GM13977 (cell line): Measurements from ENCODE around the gene INTS6L.

Source experiments
- DNase-seq: peaks from one replicate; pipeline ENCODE4 v3.0.0; 2012; ENCODE audit warnings: low spot score
- CTCF ChIP-seq: IDR thresholded peaks from 2 replicates; pipeline ENCODE4 v1.5.1; 2012; ENCODE audit warnings: mild to moderate bottlenecking, control low read depth; ENCODE audit not compliant: insufficient read depth; ENCODE audit errors: extremely low read depth, missing control alignments
- in situ Hi-C: fragments of 300-500 bp; cut with MboI; formaldehyde crosslinking; loops from one replicate; pipeline ENCODE4 v1.12.0; 2022; ENCODE audit warnings: low sequenced_read_pairs, low pct_unique_long_range_greater_than_20kb, mixed read lengths, inconsistent platforms; ENCODE audit not compliant: unreplicated experiment

INTS6L gene

DNA sequence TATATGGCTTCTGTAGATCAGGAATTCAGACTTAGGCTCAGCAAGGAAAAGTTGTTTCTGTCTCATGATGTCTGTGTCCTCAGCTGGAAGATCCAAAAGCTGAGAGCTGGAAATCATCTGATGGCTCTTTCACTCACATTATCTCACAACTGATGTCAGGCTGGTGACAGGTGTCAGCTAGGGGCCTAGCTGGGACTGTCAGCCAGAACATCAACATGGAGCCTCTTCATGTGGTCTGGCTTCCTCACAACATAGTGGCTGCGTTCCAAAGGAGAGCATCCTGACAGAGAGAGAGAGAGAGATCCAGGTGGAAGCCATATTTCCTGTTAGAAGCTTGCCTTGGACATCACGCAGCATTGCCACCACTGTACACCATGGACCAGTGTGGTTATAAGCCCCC is 10.6 kb upstream of the INTS6L start:
- no peak for DNase-seq
- in situ Hi-C loops, result no loop called here
- no peak for TF ChIP-seq CTCF

DNA sequence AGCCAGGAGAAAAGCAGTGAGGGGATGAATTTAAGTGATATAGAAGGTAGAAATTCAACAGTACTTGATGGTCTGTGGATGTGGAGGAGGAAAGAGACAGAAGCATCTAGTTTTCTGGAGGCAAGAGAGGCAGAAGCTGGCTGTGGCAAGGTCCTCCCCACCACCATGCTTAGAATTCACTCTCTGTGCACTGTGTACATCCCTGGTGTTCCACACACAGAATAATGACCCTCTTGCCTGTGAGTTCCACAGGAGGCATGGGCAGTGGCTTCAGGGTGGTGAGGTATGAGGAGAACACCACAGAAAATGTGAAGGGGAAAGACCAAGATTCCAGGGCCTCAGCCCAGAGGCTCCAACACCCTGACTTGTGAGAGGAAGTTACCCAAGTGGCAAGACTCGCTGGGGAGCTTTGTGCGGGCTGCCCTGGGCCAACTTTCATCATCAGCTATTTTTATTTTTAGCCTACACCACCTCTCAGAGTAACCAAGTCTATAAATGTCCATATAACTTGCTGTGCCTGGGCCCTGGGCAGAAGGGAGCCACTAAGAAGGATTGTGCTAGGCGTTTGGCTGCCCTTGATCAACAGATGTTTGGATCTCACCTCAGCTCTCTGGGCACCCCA is 7.8 kb upstream of the INTS6L start:
- DNase-seq, result no peak
- no peak for TF ChIP-seq CTCF
- in situ Hi-C loops, result no loop called here

DNA sequence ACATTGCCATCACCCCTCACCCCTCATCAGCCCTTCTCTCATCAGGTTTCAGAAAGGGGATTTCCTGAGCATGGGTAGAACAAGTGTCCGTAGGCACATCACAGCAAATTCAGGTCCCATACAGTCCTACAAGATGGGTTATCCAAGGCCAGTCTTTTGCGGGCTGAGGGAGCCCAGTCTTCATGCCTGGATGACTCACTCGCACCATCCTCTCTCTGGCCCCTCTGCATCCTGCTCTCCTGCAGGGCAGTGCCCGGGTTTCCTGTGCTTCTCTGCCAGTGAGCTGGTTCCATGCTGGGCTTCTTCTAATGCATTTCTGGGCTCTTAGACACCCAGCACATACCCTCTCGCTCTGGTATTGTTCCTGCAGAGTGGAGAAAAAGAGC is 7.3 kb upstream of the INTS6L start:
- TF ChIP-seq CTCF, result no peak
- DNase-seq, result no peak
- in situ Hi-C loops, result no loop called here

DNA sequence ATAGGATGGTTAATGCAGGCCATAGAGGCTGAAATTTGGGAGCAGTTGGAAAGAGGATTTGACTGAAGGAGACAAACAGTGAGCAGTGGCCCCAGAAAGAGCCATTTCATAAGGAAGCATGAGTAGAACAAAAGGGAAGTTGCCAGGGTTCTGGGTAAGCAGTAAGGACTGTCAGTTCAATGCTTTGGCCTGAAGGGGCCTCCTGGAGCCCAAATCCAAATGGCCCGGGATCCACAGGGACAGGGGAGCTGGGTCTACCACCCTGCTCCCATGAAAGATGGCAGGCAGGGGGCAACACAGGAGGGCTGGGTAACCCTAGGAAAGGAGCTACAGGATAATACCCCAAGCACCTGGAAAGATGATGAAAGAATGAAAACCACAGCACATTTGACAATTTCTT is 4.1 kb upstream of the INTS6L start:
- no peak for DNase-seq
- no peak for TF ChIP-seq CTCF
- in situ Hi-C loops, result no loop called here

- TF ChIP-seq CTCF, result no peak
- in situ Hi-C loops, result no loop called here
- DNase-seq, result no peak
Observed at GRCh38 chrX:135518161-135518560, 2.3 kb upstream of the INTS6L start.

DNA sequence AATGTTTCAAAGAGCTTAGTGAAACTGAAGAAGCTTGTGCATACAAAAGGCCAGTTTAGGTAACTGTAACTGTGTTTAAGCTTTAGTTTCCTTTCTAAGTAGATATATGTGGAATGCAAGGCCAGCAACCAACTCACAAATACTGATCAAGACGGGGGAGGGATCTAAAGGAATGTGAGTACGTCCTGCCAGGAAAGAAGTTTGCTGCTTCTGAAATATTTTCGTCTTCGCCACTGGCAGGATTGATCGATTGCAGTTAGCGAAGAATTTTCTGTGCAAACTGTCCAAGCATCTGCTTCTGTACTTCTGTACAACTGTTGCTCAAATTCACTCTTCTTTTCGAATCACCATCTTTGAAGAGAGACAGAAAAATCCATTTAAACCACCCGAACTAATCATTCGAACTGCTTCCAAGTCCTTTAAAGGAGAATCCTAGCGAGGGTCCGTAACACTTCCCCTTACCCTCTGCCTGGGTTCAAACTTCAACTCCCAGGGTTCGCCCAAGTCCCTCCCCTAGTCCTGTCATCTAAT is 373 bp upstream of the INTS6L start:
- DNase-seq, result no peak
- no peak for TF ChIP-seq CTCF
- in situ Hi-C loops, result no loop called here
